HepG2 (cell line): ENCODE data around the gene IKZF5. TPM values are rescaled to one million over a fixed set of nuclear protein-coding genes. Genes with fewer than 3 reads are reported as not detected.
A peak's percentile ranks its signal among the peaks of the same experiment; 100 is the strongest.

Source experiments
- ATAC-seq: fragments of 200-7000 bp; cut with Tn5 transposase; 3 replicates; pipeline ENCODE4 v1.9.1; 2020; ENCODE audit warnings: mild to moderate bottlenecking, moderate library complexity
- BruUV-seq: library from RNA; stranded (reverse); fragments of 400-500 nt; replicated peaks from 2 replicates; lab custom pipeline; 2021; lab: Mats Ljungman, UMichigan
- CTCF ChIA-PET: fragments of 300-600 bp; formaldehyde crosslinking; extraction: SDS; loops from one replicate; lab custom pipeline; 2021; ENCODE audit warnings: low total read pairs, inconsistent platforms, low intra/inter-chr PET ratio; lab: Yijun Ruan, JAX
- POLR2A ChIA-PET: fragments of 350-600 bp; sonication (Branson Sonifier 250); formaldehyde crosslinking; loops from one replicate; lab custom pipeline; 2020; ENCODE audit warnings: antibody characterized with exemption, inconsistent platforms; lab: Yijun Ruan, JAX
- DNase-seq: peaks from one replicate; pipeline ENCODE4 v3.0.0-alpha.2; 2015; ENCODE audit warnings: low spot score
- FAIRE-seq: peaks from 3 replicates; lab custom pipeline; 2011; peaks lifted over from hg19 to GRCh38; lab: Jason Lieb, UNC
- H2AFZ ChIP-seq: one replicate; pipeline ENCODE4 v1.6.1; 2011; ENCODE audit warnings: low read length, inconsistent platforms
- H3K27ac ChIP-seq: fragments of 300-600 bp; 3 replicates; pipeline ENCODE4 v1.8.0; 2011; ENCODE audit warnings: mixed run types, mild to moderate bottlenecking, mixed read lengths, low read length, inconsistent platforms; ENCODE audit not compliant: insufficient read depth; ENCODE audit errors: extremely low read length
- H3K27me3 ChIP-seq, 2 experiments: fragments of 200-600 bp in 1 of 2; 2 replicates in 1 of 2; 3 replicates in 1 of 2; pipeline versions ENCODE4 v1.6.0 to v1.8.0; 2011; ENCODE audit warnings: low read length in 2 of 2, mild to moderate bottlenecking in 2 of 2, moderate library complexity in 2 of 2, inconsistent platforms in 1 of 2; ENCODE audit not compliant: insufficient read depth in 2 of 2, control insufficient read depth in 1 of 2
- H3K36me3 ChIP-seq, 2 experiments: fragments of 200-600 bp in 1 of 2; replicated peaks in 1 of 2; 2 replicates in 1 of 2; 3 replicates in 1 of 2; pipeline versions ENCODE4 v1.5.1 to v1.8.0; 2011; ENCODE audit warnings: low read length in 2 of 2, inconsistent platforms in 1 of 2; ENCODE audit not compliant: insufficient read depth in 2 of 2, control insufficient read depth in 1 of 2
- H3K4me1 ChIP-seq: 2 replicates; pipeline ENCODE4 v1.5.1; 2012; ENCODE audit warnings: low read length, inconsistent platforms; ENCODE audit not compliant: insufficient read depth
- H3K4me2 ChIP-seq: 2 replicates; pipeline ENCODE4 v1.6.0; 2011; ENCODE audit warnings: low read depth, low read length, inconsistent platforms
- H3K4me3 ChIP-seq, 3 experiments: fragments of 200-600 bp in 1 of 3; sonication (generic), shearing (Covaris generic) in 1 of 3; replicated peaks in 1 of 3; 2 replicates each; pipeline ENCODE4 v1.5.1; 2011 to 2016; ENCODE audit warnings: low read length in 3 of 3, inconsistent platforms in 2 of 3, low read depth in 2 of 3, mild to moderate bottlenecking in 2 of 3, control low read depth in 1 of 3, mixed read lengths in 1 of 3; ENCODE audit not compliant: insufficient read depth in 1 of 3
- H3K79me2 ChIP-seq: one replicate; pipeline ENCODE4 v1.6.1; 2011; ENCODE audit warnings: low read length, inconsistent platforms; ENCODE audit not compliant: insufficient read depth
- H3K9ac ChIP-seq: 2 replicates; pipeline ENCODE4 v1.6.0; 2011; ENCODE audit warnings: mild to moderate bottlenecking, low read depth, low read length, inconsistent platforms; ENCODE audit not compliant: insufficient read depth
- H3K9me3 ChIP-seq: 2 replicates; pipeline ENCODE4 v1.5.1; 2012; ENCODE audit warnings: mild to moderate bottlenecking, low read length
- H4K20me1 ChIP-seq: 2 replicates; pipeline ENCODE4 v1.6.0; 2011; ENCODE audit warnings: inconsistent platforms, mild to moderate bottlenecking, low read length, moderate library complexity; ENCODE audit not compliant: insufficient read depth
- MIER3 ChIP-seq: IDR thresholded peaks from 2 replicates; pipeline ENCODE4 v1.6.1; 2016; ENCODE audit warnings: missing compliant biosample characterization, borderline replicate concordance
- TP53 ChIP-seq: sonication (generic); formaldehyde crosslinking; conservative IDR thresholded peaks from 2 replicates; pipeline ENCODE4 v1.4.0; 2020; ENCODE audit warnings: missing genetic modification reagents
- ZBTB49 ChIP-seq: sonication (generic); formaldehyde crosslinking; IDR thresholded peaks from 2 replicates; pipeline ENCODE4 v1.4.0; 2020; ENCODE audit warnings: missing genetic modification reagents, borderline replicate concordance
- ZFP36L1 ChIP-seq: sonication (generic); formaldehyde crosslinking; IDR thresholded peaks from 2 replicates; pipeline ENCODE4 v1.8.0; 2022; ENCODE audit warnings: mild to moderate bottlenecking, missing genetic modification reagents, moderate library complexity
- ZMAT5 ChIP-seq: sonication (generic); formaldehyde crosslinking; IDR thresholded peaks from 2 replicates; pipeline ENCODE4 v1.5.0; 2020; ENCODE audit warnings: mild to moderate bottlenecking, low read depth, missing genetic modification reagents, borderline replicate concordance
- ZNF136 ChIP-seq: sonication (generic); formaldehyde crosslinking; IDR thresholded peaks from 2 replicates; pipeline ENCODE4 v1.8.1; 2022; ENCODE audit warnings: low read depth, mild to moderate bottlenecking, moderate library complexity, missing genetic modification reagents
- ZNF460 ChIP-seq: sonication (generic); formaldehyde crosslinking; IDR thresholded peaks from 2 replicates; pipeline ENCODE4 v1.5.1; 2020; ENCODE audit warnings: missing genetic modification reagents, mild to moderate bottlenecking, borderline replicate concordance
- WGBS: methylation state at CpG from one replicate; pipeline ENCODE4 v1.1.6; 2017; ENCODE audit warnings: low lambda C conversion rate; 5-methylcytosine and 5-hydroxymethylcytosine counted together
- in situ Hi-C: cut with HindIII; loops from 2 replicates; pipeline ENCODE4 v1.10.0; 2017; ENCODE audit warnings: low pct_unique_long_range_greater_than_20kb; ENCODE audit not compliant: extremely low pct_ligation_motif_present
- intact Hi-C: fragments of 100-400 bp; cut with micrococcal nuclease; formaldehyde crosslinking; loops from one replicate; pipeline ENCODE4 v1.10.0; 2022; ENCODE audit not compliant: unreplicated experiment
- polyA plus RNA-seq, 8 experiments: library from polyadenylated mRNA; depleted of rRNA in 3 of 8; stranded (reverse) in 7 of 8; unstranded in 1 of 8; fragments of >200 nt; fragmentation: Illumina TruSeq in 4 of 8; extraction: Trizol in 4 of 8; gene quantifications; 2 replicates each; pipeline versions ENCODE4 v1.2.1 to v1.2.3, GENCODE V29; 2011 to 2016; ENCODE audit warnings: low read depth in 4 of 8, missing spikeins in 1 of 8, mixed read lengths in 1 of 8; ENCODE audit not compliant: insufficient read depth in 1 of 8
- total RNA-seq, 5 experiments: library from RNA; depleted of rRNA; stranded (reverse); fragments of >200 nt; fragmentation: Illumina TruSeq; extraction: Trizol; gene quantifications; 2 replicates each; pipeline ENCODE4 v1.2.3, GENCODE V29; 2016; ENCODE audit warnings: low read depth in 1 of 5

IKZF5 gene
- total and polyA plus RNA-seq, 2 of the 13 experiments (the other 11 are each of a cell fraction or from before 2014, with no cell fraction given) = 3.7 to 12.0 TPM

GRCh38 chr10:123017421-123018165, 9.0 kb upstream of the IKZF5 start:
- peaks cover 2 to 6% of the 10 kb centered on the region in 2 experiments; a peak in 4 of 5 replicates for H3K36me3 ChIP-seq
- FAIRE-seq (no peak), ATAC-seq (no peak), DNase-seq (no peak)
- H4K20me1 ChIP-seq = no peaks in the 10 kb centered on the region; the same call in 1 of the 2 replicates
- no peaks in the 10 kb centered on the region for H3K27me3 ChIP-seq
- H3K4me1 ChIP-seq = peaks cover 88% of the 10 kb centered on the region
- WGBS = 78% methylated on average over 9 of the region's 9 CpGs
- CTCF ChIA-PET = no interaction called here
- H3K4me3 ChIP-seq = no peak overlapping the region
- 0 out of 2 replicates have a peak overlapping the region, but pooled peaks have one; percentile 33 for H3K4me2 ChIP-seq
- no peak overlapping the region for H3K9ac ChIP-seq
- no TSS peak for BruUV-seq
- H3K79me2 ChIP-seq = peaks cover 72% of the 10 kb centered on the region
- H3K9me3 ChIP-seq = no peaks in the 10 kb centered on the region
- POLR2A ChIA-PET = interaction anchor here (6.5 kb wide), 1 partner anchor 8 kb away, joined by 131 read pairs; the partner anchor contains the start of genes ACADSB and IKZF5
- intact Hi-C loops = no loop called here
- H2AFZ ChIP-seq = no peak overlapping the region
- in situ Hi-C loops = no loop called here
- TF ChIP-seq MIER3 (CRISPR knock-in tag) = no peak
- peak; percentile 15; the same call in 1 of the 2 replicates for TF ChIP-seq ZNF460 (CRISPR knock-in tag)
- no peak for TF ChIP-seq TP53 (CRISPR knock-in tag)
- TF ChIP-seq ZNF136 = no peak
- TF ChIP-seq, all 625 proteins: peak for 1
- H3K27ac ChIP-seq = peak overlapping the region; percentile 87

- no peak overlapping the region for H3K4me3 ChIP-seq
- TF ChIP-seq ZBTB49 (CRISPR knock-in tag) = no peak
- TF ChIP-seq ZFP36L1 (CRISPR knock-in tag) = no peak
- TF ChIP-seq ZMAT5 = no peak
- TF ChIP-seq, all 625 proteins: peak for 0
- Histone ChIP-seq H3K9me3 (no peaks in the 10 kb centered on the region), H3K9ac (no peak overlapping the region), H3K4me2 (no peak overlapping the region), H3K4me1 (peaks cover 85% of the 10 kb centered on the region), H3K27me3 (no peaks in the 10 kb centered on the region), H4K20me1 (no peaks in the 10 kb centered on the region; the same call in 1 of the 2 replicates), H3K27ac (peak overlapping the region; percentile 23), H3K79me2 (peaks cover 76% of the 10 kb centered on the region), H3K36me3 (peaks cover 3 to 11% of the 10 kb centered on the region in 2 experiments; a peak in 3 of 5 replicates), H2AFZ (no peak overlapping the region)
- whole genome bisulfite sequencing = 93% methylated on average over 4 of the region's 4 CpGs
- CTCF ChIA-PET = no interaction called here
- POLR2A ChIA-PET = interaction anchor here (6.5 kb wide), 1 partner anchor 6 kb away, joined by 131 read pairs; the partner anchor contains the start of genes ACADSB and IKZF5
- in situ Hi-C loops (no loop called here), intact Hi-C loops (no loop called here)
- BruUV-seq = no TSS peak
- DNase-seq (no peak), FAIRE-seq (no peak), ATAC-seq (no peak)
Measured at GRCh38 chr10:123016228-123016627, 7.6 kb upstream of the IKZF5 start.
